NCI-H82 (cell line): ENCODE data around the gene LYRM4.
A peak's percentile ranks its signal among the peaks of the same experiment; 100 is the strongest.

ENCODE experiments used
- DNase-seq: peaks from one replicate; lab custom pipeline; 2025; lab: John Stamatoyannopoulos, UW

Gene LYRM4

DNA sequence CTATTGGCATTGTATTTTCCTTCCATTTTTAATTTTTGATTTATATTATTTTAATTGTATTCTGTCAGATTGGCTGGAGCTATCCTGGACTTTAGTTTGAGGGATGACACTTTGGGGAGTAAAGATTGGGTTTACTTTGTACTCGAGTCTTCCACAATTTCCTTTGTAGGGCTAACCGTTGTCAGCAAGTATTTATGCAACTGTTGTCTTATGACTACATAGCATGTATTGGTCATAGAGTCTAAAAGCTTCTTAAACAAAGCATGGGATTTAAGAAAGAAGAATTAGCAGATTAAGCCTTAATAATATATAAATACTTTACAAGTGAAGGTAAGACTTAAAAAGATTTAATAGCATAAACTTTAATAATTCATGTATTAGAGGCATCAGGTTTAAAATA lies 20.2 kb upstream of the LYRM4 start:
- DNase-seq = no peak

DNA sequence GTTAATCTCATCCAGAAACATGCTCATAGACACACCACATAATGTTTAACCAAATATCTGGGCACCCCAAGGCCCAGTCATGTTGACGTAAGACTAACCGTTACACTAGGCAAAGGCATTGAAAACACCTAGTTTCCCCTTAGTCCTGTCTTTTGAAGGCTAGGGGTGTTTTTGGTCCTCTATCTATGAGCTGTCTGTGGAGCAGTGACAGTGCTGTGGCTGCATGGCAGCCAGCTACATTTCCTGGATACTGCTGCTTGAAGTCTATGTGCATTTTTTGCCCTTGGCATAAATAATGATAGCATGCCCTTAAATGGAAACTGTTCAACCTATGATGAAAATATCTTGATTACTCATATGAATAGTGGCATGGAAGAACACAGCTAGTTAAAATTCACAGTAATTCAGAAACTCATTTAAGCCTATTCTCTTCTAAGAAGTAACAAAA lies 19.2 kb upstream of the LYRM4 start:
- no peak for DNase-seq

- DNase-seq = no peak
These were observed 17.9 kb upstream of the LYRM4 start for GRCh38 chr6:5278565-5279120.

DNA sequence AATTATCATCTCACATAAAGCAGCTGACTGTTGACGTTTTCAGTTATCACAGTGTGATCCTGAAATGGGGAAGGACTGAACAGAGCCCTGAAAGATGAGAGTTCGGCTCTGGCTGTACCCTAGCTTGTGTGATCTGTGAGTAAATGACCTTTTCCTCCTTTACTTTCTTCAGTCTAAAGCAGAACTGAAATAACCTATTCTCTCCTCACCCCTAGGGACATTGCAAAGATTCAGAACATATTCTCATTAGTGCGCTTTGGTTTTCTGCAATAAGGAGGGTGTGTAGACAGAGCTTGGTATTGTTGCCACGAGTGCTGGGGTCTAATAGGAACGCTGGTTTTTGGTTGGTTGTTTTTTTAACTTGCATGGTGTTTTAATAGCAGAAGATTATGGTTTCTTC lies 17.3 kb upstream of the LYRM4 start:
- no peak for DNase-seq

- DNase-seq = no peak
These were observed 16.8 kb upstream of the LYRM4 start for GRCh38 chr6:5277589-5277988.

DNA sequence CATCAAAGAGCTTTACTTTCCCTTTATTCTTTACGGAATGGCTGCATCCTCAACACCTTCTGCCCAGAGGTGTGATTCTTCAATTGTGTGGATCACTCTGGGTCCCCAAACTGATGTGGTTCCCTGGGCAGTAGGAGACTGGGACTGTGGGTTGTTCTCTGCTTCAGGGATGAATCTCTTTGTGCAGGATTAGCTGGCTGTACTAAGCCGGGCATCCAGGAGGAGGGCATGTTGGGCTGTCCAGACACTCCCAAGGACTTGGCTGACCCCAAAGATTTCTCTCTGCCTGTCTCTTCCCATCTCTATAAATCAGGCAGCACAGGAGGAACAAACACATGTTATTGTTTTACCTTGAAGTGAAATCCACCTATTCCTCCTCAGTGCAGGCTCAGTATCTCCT lies 15.8 kb upstream of the LYRM4 start:
- DNase-seq = peak; percentile 87

DNA sequence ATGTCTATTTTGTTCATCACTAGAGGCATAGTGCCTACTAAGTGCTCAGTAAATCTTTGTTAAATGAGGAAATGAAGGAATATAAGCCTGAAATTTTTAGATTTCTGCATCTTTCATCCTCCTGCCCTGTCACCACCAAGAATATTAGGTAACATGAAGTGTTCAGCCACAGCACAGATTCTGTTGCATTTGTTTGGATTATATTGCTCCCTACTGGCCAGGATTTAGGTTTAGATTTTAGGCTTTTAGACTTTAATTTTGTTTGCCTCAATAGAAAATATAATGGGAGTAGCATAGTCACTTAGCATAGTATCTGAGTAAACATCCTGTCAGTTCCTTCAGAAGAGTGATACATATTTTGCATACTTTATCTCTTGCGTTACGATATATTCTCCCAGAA lies 14.7 kb upstream of the LYRM4 start:
- no peak for DNase-seq

GRCh38 chr6:5274231-5274630 lies 13.5 kb upstream of the LYRM4 start:
- DNase-seq = no peak

DNA sequence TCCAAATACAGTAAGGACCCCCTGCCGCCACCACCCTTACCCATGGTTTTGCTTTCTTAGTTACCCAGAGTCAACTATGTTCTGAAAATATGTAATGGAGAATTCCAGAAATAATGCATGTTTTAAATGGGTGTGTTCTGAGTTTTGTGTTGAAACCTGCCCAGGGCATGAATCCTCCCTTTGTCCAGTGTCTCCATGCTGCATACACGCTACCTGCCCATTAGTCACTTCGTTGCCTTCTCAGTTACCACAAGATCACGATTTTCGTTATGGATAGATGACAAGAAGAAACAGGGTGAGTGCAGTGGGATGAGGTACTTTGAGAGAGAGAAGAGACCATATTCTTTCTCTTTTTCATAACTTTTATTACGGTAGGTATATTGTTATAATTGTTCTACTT lies 11.2 kb upstream of the LYRM4 start:
- DNase-seq = no peak

DNA sequence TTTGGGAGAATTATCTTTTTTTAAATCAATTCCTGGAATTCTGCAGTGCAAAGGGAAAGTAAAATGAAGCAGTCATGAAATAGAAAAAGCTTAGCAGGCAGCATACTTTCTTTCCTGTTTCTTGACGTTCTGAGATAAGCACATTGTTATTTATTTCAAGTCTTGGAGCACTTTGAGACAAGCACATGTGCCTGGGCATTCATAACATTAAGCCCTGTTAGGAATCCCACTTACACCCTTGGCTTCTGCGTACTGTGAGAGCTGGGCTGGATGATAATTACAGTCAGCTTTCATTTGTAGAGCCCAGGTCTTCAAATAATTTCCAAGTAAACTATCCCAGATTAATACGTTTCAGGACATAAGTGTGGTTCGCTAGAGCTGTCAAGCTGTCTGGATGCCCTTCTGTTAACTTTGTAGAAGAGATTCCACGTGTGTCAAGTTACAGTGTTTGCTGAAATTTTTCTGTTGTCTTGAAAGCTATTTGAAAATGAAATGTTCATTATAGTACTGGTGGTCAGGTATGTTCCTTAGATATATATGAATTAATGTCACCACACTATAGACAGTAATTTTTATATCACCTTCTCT lies 9.4 kb upstream of the LYRM4 start:
- DNase-seq = no peak

- no peak for DNase-seq
These were observed 5.7 kb upstream of the LYRM4 start for GRCh38 chr6:5266423-5266822.

- peak; percentile 26 for DNase-seq
These were observed 877 bp upstream of the LYRM4 start for GRCh38 chr6:5261545-5262109.

DNA sequence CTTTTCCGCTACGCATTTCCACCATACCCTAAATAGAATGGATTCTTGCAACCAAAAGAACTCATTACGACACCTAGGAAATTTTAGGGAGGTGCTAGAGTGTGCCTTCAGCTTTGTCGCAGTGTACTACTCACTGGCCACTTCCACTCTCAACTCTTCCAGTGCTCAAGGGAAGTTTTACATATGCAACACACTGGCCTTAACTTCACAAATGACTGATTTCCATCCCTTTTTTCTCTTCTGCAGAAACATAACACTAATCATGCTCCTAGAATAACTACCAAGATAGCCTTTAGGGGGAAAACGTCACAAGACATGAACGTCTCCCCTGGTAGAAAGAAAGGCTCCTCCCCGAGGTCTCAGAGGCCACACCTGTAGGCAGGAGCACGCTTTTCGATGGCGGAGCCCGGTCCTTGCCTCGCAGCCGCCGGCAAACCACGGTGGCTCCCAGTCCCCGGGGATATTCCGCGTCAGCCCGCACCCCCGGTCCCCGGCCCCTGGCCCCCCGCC lies 584 bp downstream of the LYRM4 start:
- peak; percentile 79 for DNase-seq

DNA sequence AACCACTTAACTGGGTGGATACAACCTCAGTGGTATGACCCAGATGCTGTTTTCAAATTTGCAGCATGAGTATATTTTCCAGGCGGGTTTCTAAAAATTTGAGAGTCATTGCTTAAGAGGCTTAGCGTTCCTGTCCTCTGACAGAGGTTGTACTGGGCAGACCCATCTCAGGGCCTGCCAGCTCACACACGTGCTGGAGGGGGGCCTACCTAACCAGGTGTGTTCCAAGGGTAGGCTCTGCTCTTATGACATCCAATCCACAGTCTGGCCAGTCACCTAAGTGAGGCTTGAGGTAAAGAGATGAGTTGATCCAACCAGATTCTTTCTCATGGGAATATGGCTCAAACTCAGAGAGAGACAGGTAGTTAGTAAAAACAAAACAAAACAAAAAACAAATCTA lies 1.3 kb downstream of the LYRM4 start:
- peak; percentile 10 for DNase-seq

DNA sequence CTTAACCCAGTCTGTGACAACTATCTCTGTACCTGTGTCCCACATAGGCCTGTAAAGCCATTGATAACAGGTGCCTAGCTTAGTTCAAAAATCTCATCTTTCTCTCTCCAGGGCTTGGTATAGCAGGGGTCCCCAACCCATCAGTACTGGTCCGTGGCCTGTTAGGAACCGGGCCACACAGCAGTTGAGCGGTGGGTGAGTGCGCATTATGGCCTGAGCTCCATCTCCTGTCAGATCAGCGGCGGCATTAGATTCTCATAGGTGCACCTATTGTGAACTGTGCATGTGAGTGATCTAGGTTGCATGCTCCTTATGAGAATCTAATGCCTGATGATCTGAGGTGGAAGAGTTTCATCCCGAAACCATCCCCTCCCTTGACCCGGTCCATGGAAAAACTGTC lies 3.4 kb downstream of the LYRM4 start:
- no peak for DNase-seq

GRCh38 chr6:5256952-5257351 lies 3.8 kb downstream of the LYRM4 start:
- no peak for DNase-seq

GRCh38 chr6:5250911-5251310 lies 9.8 kb downstream of the LYRM4 start:
- DNase-seq = peak; percentile 7

DNA sequence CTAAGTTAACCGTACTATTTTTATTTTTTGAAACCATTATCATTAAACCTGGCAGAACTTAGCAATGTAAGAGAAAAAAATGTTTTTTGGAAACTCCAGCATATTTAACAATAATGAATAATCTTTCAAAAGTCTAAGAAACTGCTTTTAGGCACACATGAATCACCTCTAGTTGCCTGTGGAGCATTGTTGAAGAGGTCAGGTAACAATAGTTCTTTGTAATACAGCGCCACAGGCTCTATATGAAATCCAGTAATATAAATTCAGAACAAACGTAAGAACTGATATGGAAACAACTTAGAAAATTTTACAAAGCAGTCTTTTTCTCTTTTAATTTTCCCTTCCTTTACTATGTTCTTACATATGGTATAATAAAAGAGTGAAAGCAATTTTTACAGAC lies 10.3 kb downstream of the LYRM4 start:
- DNase-seq = no peak

- no peak for DNase-seq
These were observed 11.2 kb downstream of the LYRM4 start for GRCh38 chr6:5249451-5250122.

- no peak for DNase-seq
These were observed 12.2 kb downstream of the LYRM4 start for GRCh38 chr6:5248302-5249098.

DNA sequence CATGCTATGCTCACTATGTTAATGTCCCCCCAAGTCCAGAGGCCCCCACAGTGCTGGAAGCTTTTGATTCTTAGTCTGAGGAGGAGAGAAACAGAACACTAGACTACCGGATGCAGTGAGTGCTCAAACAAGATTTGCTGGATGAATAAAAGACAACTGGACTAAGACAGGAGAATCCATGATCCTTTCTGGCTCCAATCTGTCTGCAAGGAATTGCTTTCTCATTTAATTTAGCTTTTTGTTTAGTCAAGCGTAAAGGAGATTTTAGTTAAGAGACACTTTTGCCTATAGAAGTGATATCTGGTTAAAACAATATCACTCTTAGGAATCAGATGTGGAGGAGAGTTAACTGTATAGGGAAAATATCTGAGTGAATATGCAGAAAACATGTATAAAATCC lies 13.5 kb downstream of the LYRM4 start:
- DNase-seq = peak; percentile 22
